ENCODE results near the gene TIMM22.
A peak's percentile ranks its signal among the peaks of the same experiment; 100 is the strongest.

The TIMM22 gene

DNA sequence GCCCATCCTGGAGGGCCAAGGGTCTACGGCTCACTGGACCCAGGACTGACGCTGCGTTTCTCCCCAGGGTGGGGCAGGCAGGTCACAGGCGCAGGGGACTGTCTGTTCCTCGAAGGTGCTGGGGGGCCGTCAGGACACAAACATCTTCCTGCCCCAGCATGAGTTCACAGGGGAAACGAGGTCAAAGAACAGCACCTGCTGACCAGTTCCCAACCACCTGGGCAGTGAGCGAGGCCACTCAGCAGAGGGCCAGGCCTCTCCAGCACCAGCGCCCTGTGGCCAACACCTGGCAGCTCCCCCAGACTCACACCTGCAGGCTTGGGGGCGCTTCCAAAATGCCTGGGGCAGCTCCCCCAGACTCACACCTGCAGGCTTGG, 29.7 kb downstream of the TIMM22 start:
- no peak overlapping the region for H3K27ac ChIP-seq (replicated peaks; ENCODE audit: low read length)
- no peak overlapping the region for H2AK5ac ChIP-seq (ENCODE audit: low read depth, low read length)
- WGBS, 2 donors (ENCODE audit: extremely low coverage in 2 of 2, insufficient read length in 2 of 2, insufficient replicate concordance in 1 of 2), result no CpG with 5 or more reads among the region's 10 CpGs
- H3K4me1 ChIP-seq (ENCODE audit: control insufficient read depth in 2 of 2, insufficient read depth in 1 of 2, low read depth in 1 of 2, low read length in 2 of 2), result peaks cover 0 to 10% of the 10 kb centered on the region in 2 donors
- no peaks in the 10 kb centered on the region for H3K9me3 ChIP-seq (replicated peaks in 1 of 2; ENCODE audit: control insufficient read depth in 2 of 2, insufficient read depth in 1 of 2, low read depth in 1 of 2, low read length in 2 of 2)
- H2BK5ac ChIP-seq (ENCODE audit: low read length), result no peak overlapping the region
- no peaks in the 10 kb centered on the region for H3K36me3 ChIP-seq (replicated peaks in 1 of 2; ENCODE audit: control insufficient read depth in 2 of 2, insufficient read depth in 2 of 2, low read length in 2 of 2)
- H3K18ac ChIP-seq (ENCODE audit: low read length), result no peak overlapping the region
- H3K9ac ChIP-seq (ENCODE audit: low read depth, low read length, poor library complexity), result no peak overlapping the region
- no peak overlapping the region for H3K4me2 ChIP-seq (ENCODE audit: insufficient read depth, low read length, poor library complexity, severe bottlenecking)
- no peak overlapping the region for H2BK15ac ChIP-seq (ENCODE audit: low read length)
- H2BK12ac ChIP-seq (ENCODE audit: low read length), result no peak overlapping the region
- H3K14ac ChIP-seq (ENCODE audit: low read length), result no peak overlapping the region
- peaks cover 0 to 5% (median 0%) of the 10 kb centered on the region in 3 experiments for H3K27me3 ChIP-seq (ENCODE audit: control insufficient read depth in 3 of 3, insufficient read depth in 3 of 3, low read depth in 1 of 3, low read length in 3 of 3)
- H4K8ac ChIP-seq (ENCODE audit: low read depth, low read length), result no peak overlapping the region
- no peak overlapping the region for H4K91ac ChIP-seq (ENCODE audit: low read depth, low read length, poor library complexity)
- no peak overlapping the region for H3K4me3 ChIP-seq (ENCODE audit: low read length in 2 of 2)
- no peak overlapping the region for H3K23ac ChIP-seq (ENCODE audit: low read depth, low read length, poor library complexity)
- H3K79me1 ChIP-seq (ENCODE audit: low read depth, low read length), result peaks cover 7% of the 10 kb centered on the region
- H2AFZ ChIP-seq (ENCODE audit: low read length), result no peak overlapping the region
- DNase-seq (ENCODE audit: low spot score), result no peak
- no peak overlapping the region for H3K4ac ChIP-seq (ENCODE audit: low read length)
- H2BK120ac ChIP-seq (ENCODE audit: low read depth, low read length), result no peak overlapping the region

GRCh38 chr17:1027044-1027443, 30.1 kb downstream of the TIMM22 start:
- no peaks in the 10 kb centered on the region for H3K9me3 ChIP-seq (replicated peaks in 1 of 2; ENCODE audit: control insufficient read depth in 2 of 2, insufficient read depth in 1 of 2, low read depth in 1 of 2, low read length in 2 of 2)
- no CpG with 5 or more reads among the region's 9 CpGs for WGBS, 2 donors (ENCODE audit: extremely low coverage in 2 of 2, insufficient read length in 2 of 2, insufficient replicate concordance in 1 of 2)
- no peak overlapping the region for H3K14ac ChIP-seq (ENCODE audit: low read length)
- H4K8ac ChIP-seq (ENCODE audit: low read depth, low read length), result no peak overlapping the region
- no peak overlapping the region for H2BK15ac ChIP-seq (ENCODE audit: low read length)
- no peaks in the 10 kb centered on the region for H3K36me3 ChIP-seq (replicated peaks in 1 of 2; ENCODE audit: control insufficient read depth in 2 of 2, insufficient read depth in 2 of 2, low read length in 2 of 2)
- no peak overlapping the region for H2BK5ac ChIP-seq (ENCODE audit: low read length)
- H3K4ac ChIP-seq (ENCODE audit: low read length), result no peak overlapping the region
- H3K4me1 ChIP-seq (ENCODE audit: control insufficient read depth in 2 of 2, insufficient read depth in 1 of 2, low read depth in 1 of 2, low read length in 2 of 2), result peaks cover 0 to 10% of the 10 kb centered on the region in 2 donors
- H3K18ac ChIP-seq (ENCODE audit: low read length), result no peak overlapping the region
- H3K79me1 ChIP-seq (ENCODE audit: low read depth, low read length), result peaks cover 7% of the 10 kb centered on the region
- no peak overlapping the region for H3K9ac ChIP-seq (ENCODE audit: low read depth, low read length, poor library complexity)
- no peak overlapping the region for H3K27ac ChIP-seq (replicated peaks; ENCODE audit: low read length)
- no peak overlapping the region for H3K4me2 ChIP-seq (ENCODE audit: insufficient read depth, low read length, poor library complexity, severe bottlenecking)
- DNase-seq (ENCODE audit: low spot score), result no peak
- H2AFZ ChIP-seq (ENCODE audit: low read length), result no peak overlapping the region
- H2BK12ac ChIP-seq (ENCODE audit: low read length), result no peak overlapping the region
- H3K23ac ChIP-seq (ENCODE audit: low read depth, low read length, poor library complexity), result no peak overlapping the region
- H3K27me3 ChIP-seq (ENCODE audit: control insufficient read depth in 3 of 3, insufficient read depth in 3 of 3, low read depth in 1 of 3, low read length in 3 of 3), result peaks cover 0 to 6% (median 0%) of the 10 kb centered on the region in 3 experiments
- no peak overlapping the region for H4K91ac ChIP-seq (ENCODE audit: low read depth, low read length, poor library complexity)
- no peak overlapping the region for H2BK120ac ChIP-seq (ENCODE audit: low read depth, low read length)
- no peak overlapping the region for H3K4me3 ChIP-seq (ENCODE audit: low read length in 2 of 2)
- no peak overlapping the region for H2AK5ac ChIP-seq (ENCODE audit: low read depth, low read length)

GRCh38 chr17:1029196-1029921, 32.4 kb downstream of the TIMM22 start:
- DNase-seq (ENCODE audit: low spot score), result no peak
- H3K4me2 ChIP-seq (ENCODE audit: insufficient read depth, low read length, poor library complexity, severe bottlenecking), result no peak overlapping the region
- no peak overlapping the region for H2AFZ ChIP-seq (ENCODE audit: low read length)
- peak overlapping the region; percentile 83 for H3K18ac ChIP-seq (ENCODE audit: low read length)
- peak overlapping the region; percentile 61 for H2AK5ac ChIP-seq (ENCODE audit: low read depth, low read length)
- no peak overlapping the region for H2BK15ac ChIP-seq (ENCODE audit: low read length)
- peak overlapping the region in 1 of 2 donors; percentile 8 for H3K4me3 ChIP-seq (ENCODE audit: low read length in 2 of 2)
- H3K9me3 ChIP-seq (replicated peaks in 1 of 2; ENCODE audit: control insufficient read depth in 2 of 2, insufficient read depth in 1 of 2, low read depth in 1 of 2, low read length in 2 of 2), result no peaks in the 10 kb centered on the region
- peaks cover 0 to 13% (median 0%) of the 10 kb centered on the region in 3 experiments for H3K27me3 ChIP-seq (ENCODE audit: control insufficient read depth in 3 of 3, insufficient read depth in 3 of 3, low read depth in 1 of 3, low read length in 3 of 3)
- H3K23ac ChIP-seq (ENCODE audit: low read depth, low read length, poor library complexity), result peak overlapping the region; percentile 75
- no CpG with 5 or more reads among the region's 30 CpGs for WGBS, 2 donors (ENCODE audit: extremely low coverage in 2 of 2, insufficient read length in 2 of 2, insufficient replicate concordance in 1 of 2)
- H3K27ac ChIP-seq (replicated peaks; ENCODE audit: low read length), result no peak overlapping the region
- H3K79me1 ChIP-seq (ENCODE audit: low read depth, low read length), result peaks cover 2% of the 10 kb centered on the region
- no peak overlapping the region for H2BK120ac ChIP-seq (ENCODE audit: low read depth, low read length)
- no peak overlapping the region for H3K14ac ChIP-seq (ENCODE audit: low read length)
- peaks cover 0 to 11% of the 10 kb centered on the region in 2 donors for H3K4me1 ChIP-seq (ENCODE audit: control insufficient read depth in 2 of 2, insufficient read depth in 1 of 2, low read depth in 1 of 2, low read length in 2 of 2)
- H4K91ac ChIP-seq (ENCODE audit: low read depth, low read length, poor library complexity), result no peak overlapping the region
- no peak overlapping the region for H4K8ac ChIP-seq (ENCODE audit: low read depth, low read length)
- no peak overlapping the region for H3K4ac ChIP-seq (ENCODE audit: low read length)
- peak overlapping the region; percentile 46 for H2BK12ac ChIP-seq (ENCODE audit: low read length)
- H3K9ac ChIP-seq (ENCODE audit: low read depth, low read length, poor library complexity), result peak overlapping the region; percentile 44
- peak overlapping the region; percentile 13 for H2BK5ac ChIP-seq (ENCODE audit: low read length)
- peaks cover 0 to 2% of the 10 kb centered on the region in 2 donors for H3K36me3 ChIP-seq (replicated peaks in 1 of 2; ENCODE audit: control insufficient read depth in 2 of 2, insufficient read depth in 2 of 2, low read length in 2 of 2)

DNA sequence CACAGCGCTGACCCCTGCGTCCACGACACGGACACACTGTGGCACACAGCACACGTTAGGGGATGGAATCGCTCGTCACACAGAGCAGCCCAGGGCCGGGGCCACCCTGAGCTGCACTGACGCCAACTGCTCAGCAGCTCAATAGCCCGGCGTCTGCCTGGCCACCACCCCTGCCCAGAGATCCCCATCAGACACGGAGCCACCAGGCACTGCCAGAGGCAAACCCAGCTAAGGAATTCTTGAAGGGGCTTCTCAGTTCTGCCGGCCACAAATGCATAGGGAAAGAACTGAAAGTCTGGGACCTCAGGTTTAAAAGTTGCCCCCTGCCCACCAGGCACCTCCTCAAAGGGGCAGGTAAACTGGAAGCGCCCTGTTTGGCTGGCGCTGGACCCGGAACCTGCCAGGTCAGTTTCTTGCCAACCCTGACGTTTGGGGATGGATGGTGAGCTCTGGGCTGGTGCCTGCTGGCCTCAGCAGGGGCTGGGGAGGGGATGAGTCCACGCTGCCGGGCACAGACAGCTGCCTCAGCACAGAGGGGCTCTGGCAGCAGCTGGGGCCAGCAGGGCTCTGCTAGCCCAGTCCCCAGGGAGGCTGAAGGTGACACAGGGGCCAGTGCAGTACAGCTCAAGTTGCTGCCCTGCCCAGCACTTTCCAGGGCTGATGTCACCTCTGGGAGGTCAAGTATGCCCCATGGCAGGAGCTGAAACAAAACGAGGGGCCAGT, 33.2 kb downstream of the TIMM22 start:
- peak overlapping the region; percentile 13 for H2BK5ac ChIP-seq (ENCODE audit: low read length)
- no peak for DNase-seq (ENCODE audit: low spot score)
- H3K9me3 ChIP-seq (replicated peaks in 1 of 2; ENCODE audit: control insufficient read depth in 2 of 2, insufficient read depth in 1 of 2, low read depth in 1 of 2, low read length in 2 of 2), result no peaks in the 10 kb centered on the region
- no peak overlapping the region for H3K27ac ChIP-seq (replicated peaks; ENCODE audit: low read length)
- H2BK15ac ChIP-seq (ENCODE audit: low read length), result no peak overlapping the region
- no peak overlapping the region for H2AFZ ChIP-seq (ENCODE audit: low read length)
- peak overlapping the region; percentile 83 for H3K18ac ChIP-seq (ENCODE audit: low read length)
- H4K8ac ChIP-seq (ENCODE audit: low read depth, low read length), result no peak overlapping the region
- H3K27me3 ChIP-seq (ENCODE audit: control insufficient read depth in 3 of 3, insufficient read depth in 3 of 3, low read depth in 1 of 3, low read length in 3 of 3), result peaks cover 0 to 13% (median 0%) of the 10 kb centered on the region in 3 experiments
- H3K36me3 ChIP-seq (replicated peaks in 1 of 2; ENCODE audit: control insufficient read depth in 2 of 2, insufficient read depth in 2 of 2, low read length in 2 of 2), result peaks cover 0 to 4% of the 10 kb centered on the region in 2 donors
- H2BK12ac ChIP-seq (ENCODE audit: low read length), result no peak overlapping the region
- H3K4me3 ChIP-seq (ENCODE audit: low read length in 2 of 2), result peak overlapping the region in 1 of 2 donors; percentile 8
- no peak overlapping the region for H3K4me2 ChIP-seq (ENCODE audit: insufficient read depth, low read length, poor library complexity, severe bottlenecking)
- H3K9ac ChIP-seq (ENCODE audit: low read depth, low read length, poor library complexity), result no peak overlapping the region
- peak overlapping the region; percentile 75 for H3K23ac ChIP-seq (ENCODE audit: low read depth, low read length, poor library complexity)
- H3K4ac ChIP-seq (ENCODE audit: low read length), result no peak overlapping the region
- H3K79me1 ChIP-seq (ENCODE audit: low read depth, low read length), result peaks cover 2% of the 10 kb centered on the region
- no CpG with 5 or more reads among the region's 20 CpGs for WGBS, 2 donors (ENCODE audit: extremely low coverage in 2 of 2, insufficient read length in 2 of 2, insufficient replicate concordance in 1 of 2)
- H4K91ac ChIP-seq (ENCODE audit: low read depth, low read length, poor library complexity), result no peak overlapping the region
- H2BK120ac ChIP-seq (ENCODE audit: low read depth, low read length), result no peak overlapping the region
- H3K4me1 ChIP-seq (ENCODE audit: control insufficient read depth in 2 of 2, insufficient read depth in 1 of 2, low read depth in 1 of 2, low read length in 2 of 2), result peaks cover 0 to 11% of the 10 kb centered on the region in 2 donors
- no peak overlapping the region for H3K14ac ChIP-seq (ENCODE audit: low read length)
- H2AK5ac ChIP-seq (ENCODE audit: low read depth, low read length), result peak overlapping the region; percentile 61

Data from neuronal stem cell (in vitro differentiated cells).